ENCODE data around the gene ZNF532.
"Not testable (repeated sequence)": the region's sequence is repeated elsewhere in the genome, so short reads cannot be mapped to it uniquely, and the experiment has no call there.

The ZNF532 gene

GRCh38 chr18:59021500-59021899, 156.8 kb downstream of the ZNF532 start:
- no peak for TF ChIP-seq CTCF (IDR thresholded peaks at IDR 0.05; ENCODE audit: low read depth, low read length, missing control alignments)
- H3K4me3 ChIP-seq (ENCODE audit: low read depth, low read length): no peak overlapping the region
- DNase-seq (ENCODE audit: low read depth): no peak
- in situ Hi-C loops (cut with HindIII; ENCODE audit: low sequenced_read_pairs): no loop called here

- no peak for TF ChIP-seq CTCF (IDR thresholded peaks at IDR 0.05; ENCODE audit: low read depth, low read length, missing control alignments)
- in situ Hi-C loops (cut with HindIII; ENCODE audit: low sequenced_read_pairs): no loop called here
- H3K4me3 ChIP-seq (ENCODE audit: low read depth, low read length): no peak overlapping the region
- no peak for DNase-seq (ENCODE audit: low read depth)
These were observed 157.7 kb downstream of the ZNF532 start for GRCh38 chr18:59022167-59022945.

- in situ Hi-C loops (cut with HindIII; ENCODE audit: low sequenced_read_pairs): no loop called here
- TF ChIP-seq CTCF (IDR thresholded peaks at IDR 0.05; ENCODE audit: low read depth, low read length, missing control alignments): no peak
- no peak overlapping the region for H3K4me3 ChIP-seq (ENCODE audit: low read depth, low read length)
- DNase-seq (ENCODE audit: low read depth): no peak
These were observed 160.2 kb downstream of the ZNF532 start for GRCh38 chr18:59024829-59025228.

- in situ Hi-C loops (cut with HindIII; ENCODE audit: low sequenced_read_pairs); DNase-seq (ENCODE audit: low read depth); H3K4me3 ChIP-seq (ENCODE audit: low read depth, low read length): not testable (repeated sequence)
These were observed 160.9 kb downstream of the ZNF532 start for GRCh38 chr18:59025532-59025931.

- in situ Hi-C loops (cut with HindIII; ENCODE audit: low sequenced_read_pairs): no loop called here
- no peak overlapping the region for H3K4me3 ChIP-seq (ENCODE audit: low read depth, low read length)
- no peak for DNase-seq (ENCODE audit: low read depth)
- TF ChIP-seq CTCF (IDR thresholded peaks at IDR 0.05; ENCODE audit: low read depth, low read length, missing control alignments): no peak
These were observed 161.7 kb downstream of the ZNF532 start for GRCh38 chr18:59026364-59026763.

GRCh38 chr18:59026831-59027410, 162.2 kb downstream of the ZNF532 start:
- in situ Hi-C loops (cut with HindIII; ENCODE audit: low sequenced_read_pairs): no loop called here
- DNase-seq (ENCODE audit: low read depth): no peak
- TF ChIP-seq CTCF (IDR thresholded peaks at IDR 0.05; ENCODE audit: low read depth, low read length, missing control alignments): no peak

More at GRCh38 chr18:59026831-59027410, 162.2 kb downstream of the ZNF532 start:
- no peak overlapping the region for H3K4me3 ChIP-seq (ENCODE audit: low read depth, low read length)
